T-helper 22 cell (primary cell): ENCODE data around the gene SLC7A7.
A peak's percentile ranks its signal among the peaks of the same experiment; 100 is the strongest.
"Not testable (repeated sequence)": the region's sequence is repeated elsewhere in the genome, so short reads cannot be mapped to it uniquely, and the experiment has no call there.

Experiments used
- DNase-seq: peaks from one replicate; pipeline ENCODE4 v3.0.0-alpha.2; 2020; ENCODE audit warnings: low read depth

The SLC7A7 gene

DNA sequence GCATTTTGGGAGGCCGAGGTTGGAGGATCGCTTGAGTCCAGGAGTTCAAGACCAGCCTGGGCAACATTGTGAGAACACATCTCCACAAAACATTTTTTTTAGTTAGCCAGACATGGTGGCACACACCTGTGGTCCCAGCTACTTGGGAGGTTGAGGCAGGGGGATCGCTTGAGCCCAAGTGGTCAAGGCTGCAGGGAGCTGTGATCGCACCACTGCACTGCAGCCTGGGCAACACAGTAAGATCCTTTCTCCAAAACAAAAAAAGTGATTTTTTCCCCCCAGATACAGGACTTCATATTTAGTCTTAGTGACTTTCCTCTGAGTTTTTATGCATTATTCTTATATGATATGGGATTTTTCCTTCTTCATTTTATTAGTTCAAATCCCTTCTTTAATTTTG lies 28.6 kb downstream of the SLC7A7 start:
- DNase-seq: no peak

DNA sequence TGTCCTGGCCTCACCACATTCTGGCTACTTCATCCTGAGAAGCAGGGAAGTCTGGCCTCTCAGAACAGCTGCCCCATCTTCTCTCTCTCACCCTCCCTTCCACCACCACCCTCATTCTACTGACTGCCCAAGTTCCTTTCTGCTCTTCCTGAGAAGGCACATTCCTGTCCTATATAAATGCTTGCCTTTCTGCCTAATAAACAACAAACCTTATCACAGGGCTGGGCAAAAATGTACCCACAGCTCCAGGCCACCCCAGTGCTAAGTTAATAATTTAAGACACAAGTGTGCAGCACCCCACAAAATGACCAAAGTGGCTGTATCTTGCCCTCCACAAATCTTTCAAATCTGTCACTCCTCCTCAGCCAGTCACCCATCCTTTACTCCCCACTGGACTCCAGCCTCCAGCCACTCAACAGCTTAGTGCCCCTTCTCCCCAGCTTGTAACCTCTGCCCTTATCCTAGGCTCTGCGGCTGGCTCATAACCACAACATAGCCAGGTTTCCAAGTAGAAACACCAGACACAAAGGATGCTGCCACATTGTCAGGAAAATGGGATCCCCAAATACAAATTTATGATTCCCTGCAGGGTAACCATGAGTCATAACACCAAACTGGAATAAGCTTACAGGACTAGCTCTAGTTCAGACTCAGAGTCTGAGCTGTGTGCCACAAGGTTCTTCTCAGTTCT lies 33.8 kb downstream of the SLC7A7 start:
- DNase-seq: no peak

- DNase-seq: no peak
Observed at GRCh38 chr14:22780941-22781300, 34.3 kb downstream of the SLC7A7 start.

GRCh38 chr14:22780105-22780679 lies 35.0 kb downstream of the SLC7A7 start:
- DNase-seq: no peak

GRCh38 chr14:22778084-22778483 lies 37.2 kb downstream of the SLC7A7 start:
- no peak for DNase-seq

- DNase-seq: not testable (repeated sequence)
Observed at GRCh38 chr14:22776849-22777248, 38.4 kb downstream of the SLC7A7 start.

GRCh38 chr14:22776215-22776614 lies 39.0 kb downstream of the SLC7A7 start:
- no peak for DNase-seq

DNA sequence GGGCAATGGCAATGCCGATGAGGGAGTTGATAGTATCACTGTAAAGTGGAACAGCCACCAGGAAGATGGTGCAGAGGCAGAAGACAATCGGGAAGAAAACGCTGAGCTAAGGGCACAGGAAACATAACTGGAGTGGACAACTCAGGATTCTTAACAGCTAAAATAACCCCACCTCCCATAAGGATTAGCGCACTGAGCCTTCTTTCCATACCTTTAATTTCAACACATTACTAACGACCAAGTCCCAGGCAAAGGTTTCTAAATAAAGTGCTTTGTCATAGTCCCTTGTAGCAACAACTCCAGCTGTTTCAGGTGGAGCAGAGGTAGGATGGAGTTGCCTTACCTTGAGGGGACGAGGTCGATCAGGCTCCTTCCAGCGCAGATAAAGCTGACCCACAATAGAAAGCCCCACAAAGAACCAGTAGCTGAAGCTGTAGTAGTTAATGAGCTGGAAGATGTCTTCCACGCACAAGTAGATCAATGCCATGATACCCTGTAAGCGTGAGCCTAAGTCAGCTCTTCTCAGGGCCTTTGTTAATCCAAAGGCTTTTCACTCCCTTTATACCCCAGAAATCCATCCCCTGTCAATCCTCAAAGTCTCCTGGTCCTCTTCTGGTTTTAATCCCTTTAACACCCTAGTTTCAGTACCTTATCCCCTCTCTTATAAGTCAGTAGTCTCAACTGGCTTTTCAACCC lies 41.1 kb downstream of the SLC7A7 start:
- DNase-seq: no peak

GRCh38 chr14:22773162-22774010 lies 41.8 kb downstream of the SLC7A7 start:
- no peak for DNase-seq

- no peak for DNase-seq
Observed at GRCh38 chr14:22772725-22773124, 42.5 kb downstream of the SLC7A7 start.

DNA sequence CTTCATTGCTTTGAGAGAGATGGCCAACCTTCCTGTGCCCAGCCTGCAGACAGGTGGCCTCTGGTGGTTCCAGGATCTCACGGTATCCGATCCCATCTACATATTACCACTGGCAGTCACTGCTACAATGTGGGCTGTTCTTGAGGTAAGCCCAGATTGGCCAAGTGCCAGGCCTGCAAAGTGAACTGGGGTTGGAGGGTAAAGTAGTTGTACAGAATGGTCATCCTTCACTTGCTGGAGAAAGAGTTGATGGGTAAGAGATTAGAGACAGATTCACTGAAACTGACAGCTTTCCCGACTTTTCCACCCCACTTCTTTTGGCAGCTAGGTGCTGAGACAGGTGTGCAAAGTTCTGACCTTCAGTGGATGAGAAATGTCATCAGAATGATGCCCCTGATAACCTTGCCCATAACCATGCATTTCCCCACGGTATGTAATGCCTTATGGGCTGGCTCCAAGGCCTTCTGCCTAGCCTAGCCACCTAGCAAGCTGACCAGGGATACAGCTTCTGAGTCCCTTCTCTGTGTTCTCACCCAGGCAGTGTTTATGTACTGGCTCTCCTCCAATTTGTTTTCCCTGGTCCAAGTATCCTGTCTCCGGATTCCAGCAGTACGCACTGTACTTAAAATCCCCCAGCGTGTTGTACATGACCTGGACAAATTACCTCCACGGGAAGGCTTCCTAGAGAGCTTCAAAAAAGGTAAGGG lies 44.6 kb downstream of the SLC7A7 start:
- DNase-seq: no peak

GRCh38 chr14:22769369-22769768 lies 45.9 kb downstream of the SLC7A7 start:
- no peak for DNase-seq

GRCh38 chr14:22768947-22769346 lies 46.3 kb downstream of the SLC7A7 start:
- DNase-seq: no peak

GRCh38 chr14:22767323-22767589 lies 48.0 kb downstream of the SLC7A7 start:
- DNase-seq: no peak

- DNase-seq: peak; percentile 93
Observed at GRCh38 chr14:22766457-22767322, 48.5 kb downstream of the SLC7A7 start, which contains the start of gene OXA1L. Gene OXA1L, plus strand, starts transcription at chr14:22766688. Its CDS starts 14 bp downstream, at chr14:22766702.

GRCh38 chr14:22764382-22764781 lies 50.9 kb downstream of the SLC7A7 start:
- DNase-seq: no peak

- DNase-seq: no peak
Observed at GRCh38 chr14:22761734-22762133, 53.5 kb downstream of the SLC7A7 start.

GRCh38 chr14:22757972-22758650 lies 57.1 kb downstream of the SLC7A7 start:
- DNase-seq: not testable (repeated sequence)

GRCh38 chr14:22753586-22753985 lies 61.6 kb downstream of the SLC7A7 start:
- DNase-seq: no peak

- DNase-seq: no peak
Observed at GRCh38 chr14:22752422-22752821, 62.8 kb downstream of the SLC7A7 start.
